HG03103 (cell line): ENCODE data around the gene FLOT2.
"Not testable (repeated sequence)": the region's sequence is repeated elsewhere in the genome, so short reads cannot be mapped to it uniquely, and the experiment has no call there.

Experiments used
- ATAC-seq: cut with Tn5 transposase; IDR thresholded peaks from one replicate; pipeline ENCODE4 v1.9.1; 2021; ENCODE audit warnings: low read depth; ENCODE audit not compliant: unreplicated experiment

The FLOT2 gene

GRCh38 chr17:28896884-28897768 lies at the start of gene FLOT2:
Gene FLOT2, minus strand, starts transcription at chr17:28897733. Its CDS starts 159 bp downstream, at chr17:28897574.
- no peak for ATAC-seq

GRCh38 chr17:28946239-28946638 lies 48.7 kb upstream of the FLOT2 start:
- ATAC-seq, result no peak

- ATAC-seq, result no peak
Observed at GRCh38 chr17:28944862-28945741, 47.6 kb upstream of the FLOT2 start.

GRCh38 chr17:28944343-28944742 lies 46.8 kb upstream of the FLOT2 start:
- ATAC-seq, result no peak

GRCh38 chr17:28942925-28943324 lies 45.4 kb upstream of the FLOT2 start:
- no peak for ATAC-seq

GRCh38 chr17:28941251-28941650 lies 43.7 kb upstream of the FLOT2 start:
- no peak for ATAC-seq

GRCh38 chr17:28940675-28941074 lies 43.1 kb upstream of the FLOT2 start:
- no peak for ATAC-seq

- no peak for ATAC-seq
Observed at GRCh38 chr17:28940142-28940541, 42.6 kb upstream of the FLOT2 start.

- ATAC-seq, result no peak
Observed at GRCh38 chr17:28938552-28938951, 41.0 kb upstream of the FLOT2 start.

- ATAC-seq, result no peak
Observed at GRCh38 chr17:28937044-28937729, 39.7 kb upstream of the FLOT2 start.

GRCh38 chr17:28935744-28936460 lies 38.4 kb upstream of the FLOT2 start:
- no peak for ATAC-seq

GRCh38 chr17:28934508-28934907 lies 37.0 kb upstream of the FLOT2 start:
- not testable (repeated sequence) for ATAC-seq

GRCh38 chr17:28929787-28930186 lies 32.3 kb upstream of the FLOT2 start:
- no peak for ATAC-seq

GRCh38 chr17:28928061-28928460 lies 30.5 kb upstream of the FLOT2 start:
- ATAC-seq, result no peak

GRCh38 chr17:28926786-28927185 lies 29.3 kb upstream of the FLOT2 start:
- ATAC-seq, result no peak

GRCh38 chr17:28926366-28926765 lies 28.8 kb upstream of the FLOT2 start:
- no peak for ATAC-seq

GRCh38 chr17:28925912-28926365 lies 28.4 kb upstream of the FLOT2 start:
- no peak for ATAC-seq

- no peak for ATAC-seq
Observed at GRCh38 chr17:28920201-28920600, 22.7 kb upstream of the FLOT2 start.

- no peak for ATAC-seq
Observed at GRCh38 chr17:28918295-28918694, 20.8 kb upstream of the FLOT2 start.

GRCh38 chr17:28917465-28917864 lies 19.9 kb upstream of the FLOT2 start:
- no peak for ATAC-seq
